ENCODE data around the gene TSPAN5. TPM values are rescaled to one million over a fixed set of nuclear protein-coding genes. Genes with fewer than 3 reads are reported as not detected.
A peak's percentile ranks its signal among the peaks of the same experiment; 100 is the strongest.

The TSPAN5 gene
- total RNA-seq, 1 experiment from 2014 or later: 18.5 TPM

GRCh38 chr4:98524230-98524629 is 134.2 kb downstream of the TSPAN5 start:
- intact Hi-C loops (cut with micrococcal nuclease): no loop called here
- BruUV-seq (replicated peaks): no TSS peak
- Mint-ChIP-seq H3K4me3 (ENCODE audit: unreplicated experiment) (no peak overlapping the region), H3K9me3 (ENCODE audit: unreplicated experiment) (no peaks in the 10 kb centered on the region), H3K36me3 (ENCODE audit: insufficient read depth, unreplicated experiment) (no peaks in the 10 kb centered on the region), H3K27me3 (ENCODE audit: insufficient read depth, unreplicated experiment) (no peaks in the 10 kb centered on the region), H3K27ac (ENCODE audit: low read depth, unreplicated experiment) (no peak overlapping the region), H3K4me1 (ENCODE audit: insufficient read depth, unreplicated experiment) (peaks cover 30% of the 10 kb centered on the region)
- no peak for DNase-seq (ENCODE audit: unreplicated experiment)
- TF ChIP-seq CTCF (IDR thresholded peaks at IDR 0.05; ENCODE audit: unreplicated experiment): no peak
- POLR2A ChIA-PET: no interaction called here
- CTCF ChIA-PET: no interaction called here

GRCh38 chr4:98522636-98523395 is 135.6 kb downstream of the TSPAN5 start:
- peak overlapping the region; percentile 76 for H3K27ac Mint-ChIP-seq (ENCODE audit: low read depth, unreplicated experiment)
- CTCF ChIA-PET: interaction anchor here (0.6 to 1.0 kb wide), 3 partner anchors 22 to 1434 kb away, joined by 3 to 4 read pairs (median 3); no protein-coding TSS in a partner anchor
- H3K4me1 Mint-ChIP-seq (ENCODE audit: insufficient read depth, unreplicated experiment): peaks cover 33% of the 10 kb centered on the region

GRCh38 chr4:98522062-98522461 is 136.3 kb downstream of the TSPAN5 start:
- Mint-ChIP-seq H3K36me3 (ENCODE audit: insufficient read depth, unreplicated experiment) (no peaks in the 10 kb centered on the region), H3K27me3 (ENCODE audit: insufficient read depth, unreplicated experiment) (no peaks in the 10 kb centered on the region), H3K4me1 (ENCODE audit: insufficient read depth, unreplicated experiment) (peaks cover 33% of the 10 kb centered on the region), H3K4me3 (ENCODE audit: unreplicated experiment) (no peak overlapping the region), H3K27ac (ENCODE audit: low read depth, unreplicated experiment) (peak overlapping the region; percentile 76), H3K9me3 (ENCODE audit: unreplicated experiment) (no peaks in the 10 kb centered on the region)
- no peak for DNase-seq (ENCODE audit: unreplicated experiment)
- TF ChIP-seq CTCF (IDR thresholded peaks at IDR 0.05; ENCODE audit: unreplicated experiment): no peak
- POLR2A ChIA-PET: no interaction called here
- CTCF ChIA-PET: interaction anchor here (1.0 kb wide), 2 partner anchors 21 to 46 kb away, joined by 3 to 4 read pairs; no protein-coding TSS in a partner anchor
- intact Hi-C loops (cut with micrococcal nuclease): no loop called here
- BruUV-seq (replicated peaks): no TSS peak

More at GRCh38 chr4:98522636-98523395, 135.6 kb downstream of the TSPAN5 start:
- H3K27me3 Mint-ChIP-seq (ENCODE audit: insufficient read depth, unreplicated experiment): no peaks in the 10 kb centered on the region
- peak; percentile 42 for DNase-seq (ENCODE audit: unreplicated experiment)
- H3K36me3 Mint-ChIP-seq (ENCODE audit: insufficient read depth, unreplicated experiment): no peaks in the 10 kb centered on the region
- H3K4me3 Mint-ChIP-seq (ENCODE audit: unreplicated experiment): no peak overlapping the region
- H3K9me3 Mint-ChIP-seq (ENCODE audit: unreplicated experiment): no peaks in the 10 kb centered on the region
- no TSS peak for BruUV-seq (replicated peaks)
- intact Hi-C loops (cut with micrococcal nuclease): no loop called here
- TF ChIP-seq CTCF (IDR thresholded peaks at IDR 0.05; ENCODE audit: unreplicated experiment): no peak
- POLR2A ChIA-PET: no interaction called here

- intact Hi-C loops (cut with micrococcal nuclease): no loop called here
- Mint-ChIP-seq H3K27ac (ENCODE audit: low read depth, unreplicated experiment) (peak overlapping the region; percentile 76), H3K4me3 (ENCODE audit: unreplicated experiment) (no peak overlapping the region), H3K4me1 (ENCODE audit: insufficient read depth, unreplicated experiment) (peaks cover 36% of the 10 kb centered on the region), H3K9me3 (ENCODE audit: unreplicated experiment) (no peaks in the 10 kb centered on the region), H3K36me3 (ENCODE audit: insufficient read depth, unreplicated experiment) (no peaks in the 10 kb centered on the region), H3K27me3 (ENCODE audit: insufficient read depth, unreplicated experiment) (no peaks in the 10 kb centered on the region)
- ChIA-PET POLR2A (interaction anchor here (0.6 kb wide), 1 partner anchor 140 kb away, joined by 3 read pairs; no protein-coding TSS in a partner anchor), CTCF (interaction anchor here (1.0 kb wide), 2 partner anchors 21 to 45 kb away, joined by 3 to 4 read pairs; no protein-coding TSS in a partner anchor)
- no TSS peak for BruUV-seq (replicated peaks)
- TF ChIP-seq CTCF (IDR thresholded peaks at IDR 0.05; ENCODE audit: unreplicated experiment): no peak
- DNase-seq (ENCODE audit: unreplicated experiment): no peak
These were observed 136.9 kb downstream of the TSPAN5 start for GRCh38 chr4:98521486-98521885.

All from MCF 10A (cell line).